SK-N-DZ (cell line): Measurements from ENCODE around the gene PTPRM.

ENCODE experiments used
- DNase-seq: peaks from one replicate; pipeline ENCODE4 v3.0.0-alpha.2; 2015; ENCODE audit warnings: low spot score

The PTPRM gene

DNA sequence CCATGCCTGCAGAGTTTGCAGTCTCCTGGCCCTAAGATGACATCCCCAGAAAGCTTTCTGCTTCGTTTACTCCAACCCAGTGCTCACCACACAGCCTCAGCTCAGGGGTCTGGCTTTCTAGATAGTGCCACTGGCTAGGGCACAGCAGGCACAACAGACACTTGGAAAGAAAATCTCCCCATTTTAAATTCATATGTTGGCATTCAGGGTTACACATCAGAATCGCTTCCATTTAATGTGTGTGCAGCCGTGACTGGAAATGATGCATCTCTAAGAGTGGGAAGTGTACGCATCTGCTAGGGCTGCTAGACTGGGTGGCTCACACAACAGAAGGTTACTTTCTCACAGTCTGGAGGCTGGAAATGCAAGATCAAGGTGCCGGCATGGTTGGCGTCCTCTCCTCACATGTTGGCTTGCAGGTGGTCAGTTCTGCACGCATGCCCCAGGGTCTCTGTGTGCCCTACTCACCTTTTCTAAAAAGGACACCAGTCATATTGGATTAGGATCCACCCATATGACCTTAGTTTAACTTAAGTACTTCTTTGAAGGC, 712.7 kb downstream of the PTPRM start:
- no peak for DNase-seq

DNA sequence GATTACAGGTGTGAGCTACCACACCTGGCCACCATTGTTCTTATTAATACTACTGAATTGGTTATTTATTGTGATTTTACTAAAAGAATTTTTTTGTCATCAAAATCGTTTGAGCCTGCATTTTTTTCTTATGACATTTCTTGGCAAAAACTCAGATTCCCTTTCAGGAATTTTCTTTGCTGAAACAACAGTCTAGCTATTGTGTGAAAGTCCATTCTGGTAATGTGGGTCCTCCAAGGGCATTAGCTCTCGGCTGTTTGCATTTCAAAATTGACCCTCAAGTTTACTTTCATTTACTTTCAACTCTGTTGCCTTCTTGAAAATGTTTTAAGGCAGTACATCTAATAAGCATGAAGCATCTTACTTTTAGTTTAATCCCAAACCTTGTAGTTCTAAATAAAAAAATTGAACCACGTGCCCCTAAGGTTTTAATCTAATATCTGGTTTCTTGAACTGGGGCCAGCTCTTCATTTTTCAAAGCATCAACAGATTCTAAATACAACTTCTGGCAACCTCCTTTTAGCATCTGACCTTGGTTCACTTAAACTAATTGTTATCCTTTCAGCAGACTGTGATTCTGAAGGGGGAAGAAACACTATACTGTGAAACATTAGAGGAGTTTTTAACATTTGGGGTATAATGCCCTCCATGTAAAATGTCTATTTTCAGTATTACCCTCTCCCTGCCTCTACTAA, 716.9 kb downstream of the PTPRM start:
- no peak for DNase-seq

DNA sequence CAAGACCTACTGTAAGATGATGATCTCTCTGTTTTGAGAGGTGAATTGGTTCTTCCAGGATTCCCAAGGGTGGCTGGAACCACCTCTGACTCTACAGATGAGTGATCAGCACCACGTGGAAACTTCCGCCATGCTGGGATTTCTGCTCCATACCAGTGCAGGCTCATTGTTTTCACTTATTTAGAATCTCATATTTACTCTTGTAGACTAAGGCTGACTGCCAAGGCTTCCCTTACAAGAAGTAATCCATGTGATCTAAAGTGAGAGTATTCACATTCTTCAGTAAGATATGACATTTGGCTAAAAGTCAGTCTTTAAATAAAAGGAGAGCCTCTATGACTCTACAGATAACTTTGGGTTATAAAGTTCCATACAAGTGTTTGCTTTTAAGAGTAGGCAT, 719.2 kb downstream of the PTPRM start:
- DNase-seq: no peak

DNA sequence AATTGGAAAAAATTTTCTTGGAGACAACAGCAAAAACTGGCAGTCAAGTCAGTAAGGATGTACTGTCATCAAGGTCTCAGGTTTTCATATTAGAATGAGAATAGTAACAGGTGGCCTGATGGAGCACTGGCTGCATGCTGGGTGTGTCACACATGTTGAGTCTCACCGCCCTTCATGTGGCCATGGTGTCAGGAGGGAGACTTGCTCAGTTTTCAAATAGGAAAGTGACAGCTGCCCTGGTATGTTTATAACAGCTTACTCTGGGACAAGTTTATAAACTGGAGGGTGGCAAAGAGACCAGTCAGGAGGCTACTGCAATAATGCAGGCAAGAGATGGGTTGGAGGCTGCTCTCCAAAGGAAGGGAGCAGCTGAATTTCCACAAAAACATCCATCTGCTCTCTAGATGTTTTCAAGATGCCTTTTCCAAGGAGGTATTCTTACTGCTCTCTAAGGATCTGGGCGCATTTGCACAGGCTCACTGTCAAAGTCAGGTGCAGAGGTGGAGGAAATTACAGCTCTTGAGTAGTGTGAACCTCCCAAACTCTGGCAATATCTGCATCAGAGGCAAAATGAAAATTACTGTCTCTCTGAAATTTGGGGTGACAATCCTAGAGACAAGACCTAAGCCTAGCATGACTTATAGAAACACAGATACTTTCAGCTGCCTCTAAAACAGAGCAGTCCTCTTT, 720.2 kb downstream of the PTPRM start:
- DNase-seq: no peak

DNA sequence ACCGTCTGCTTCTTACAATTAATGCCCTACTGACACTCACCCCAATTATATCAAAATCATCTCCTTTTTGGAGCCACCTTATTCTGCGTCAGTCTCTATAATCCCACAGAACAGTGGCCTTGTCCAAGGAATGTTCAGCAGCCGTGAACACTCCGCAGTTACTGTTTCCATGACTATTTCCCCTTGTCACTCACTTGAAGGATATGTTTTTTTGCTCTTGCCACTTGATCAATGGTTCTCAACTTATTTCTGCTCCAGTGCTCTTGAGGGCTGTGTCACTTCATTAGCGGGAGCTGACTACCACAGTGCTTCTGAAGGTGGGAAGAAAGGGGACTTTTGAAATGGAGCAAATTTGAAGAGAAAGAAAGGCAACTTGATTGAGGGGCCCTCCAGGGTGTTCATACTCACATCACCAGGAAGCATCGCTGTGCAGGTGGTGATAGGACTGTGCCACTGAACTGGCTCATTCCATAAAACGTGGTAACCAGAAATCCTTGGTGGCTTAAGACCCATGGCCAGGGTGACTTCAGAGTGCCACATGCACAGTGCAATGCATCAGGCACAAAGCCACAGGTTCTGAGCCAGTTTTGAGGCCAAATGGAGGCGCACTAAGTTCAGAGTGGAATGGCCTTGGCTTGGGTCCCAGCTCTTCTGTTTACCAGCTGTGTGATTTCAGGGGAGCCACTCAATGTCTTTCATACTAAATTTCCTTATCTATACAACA, 721.5 kb downstream of the PTPRM start:
- DNase-seq: no peak

DNA sequence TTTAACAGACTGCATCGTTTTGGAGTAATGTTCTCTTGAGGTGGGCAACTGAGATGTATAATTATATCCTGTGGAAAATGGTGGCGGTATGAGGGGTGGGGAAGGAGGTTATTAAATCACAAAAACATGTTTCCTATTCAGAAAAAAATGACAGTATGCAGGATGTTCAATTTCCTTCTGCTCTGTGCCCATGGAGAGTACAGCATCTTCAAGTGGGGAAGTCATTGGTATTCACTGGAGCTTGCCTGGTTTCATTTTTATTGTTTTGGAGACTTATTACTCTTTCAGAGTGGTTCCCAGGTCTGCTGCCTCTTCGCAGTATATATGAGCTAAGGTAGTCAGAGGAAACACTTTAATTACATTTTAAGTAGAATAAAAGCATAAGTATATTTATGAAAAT, 723.3 kb downstream of the PTPRM start:
- no peak for DNase-seq

DNA sequence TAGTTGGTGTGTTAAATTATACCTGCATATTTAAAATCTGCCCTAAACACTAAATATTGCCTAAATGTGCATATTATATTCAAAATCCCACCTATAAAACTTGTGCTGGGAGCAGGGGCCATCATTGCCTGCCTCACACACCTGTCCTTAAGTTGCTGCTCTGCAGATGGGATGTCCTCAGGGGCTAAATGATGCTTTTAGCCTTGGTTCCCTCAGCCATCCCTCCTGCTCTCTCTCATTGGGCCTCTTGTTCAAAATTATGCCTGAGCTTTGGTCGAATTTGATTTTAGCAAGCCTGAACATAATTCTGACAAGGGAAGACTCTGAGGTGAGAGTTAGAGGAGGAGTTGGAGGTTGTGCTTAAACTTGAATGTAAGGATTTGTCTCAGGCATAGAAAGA, 723.8 kb downstream of the PTPRM start:
- DNase-seq: no peak

DNA sequence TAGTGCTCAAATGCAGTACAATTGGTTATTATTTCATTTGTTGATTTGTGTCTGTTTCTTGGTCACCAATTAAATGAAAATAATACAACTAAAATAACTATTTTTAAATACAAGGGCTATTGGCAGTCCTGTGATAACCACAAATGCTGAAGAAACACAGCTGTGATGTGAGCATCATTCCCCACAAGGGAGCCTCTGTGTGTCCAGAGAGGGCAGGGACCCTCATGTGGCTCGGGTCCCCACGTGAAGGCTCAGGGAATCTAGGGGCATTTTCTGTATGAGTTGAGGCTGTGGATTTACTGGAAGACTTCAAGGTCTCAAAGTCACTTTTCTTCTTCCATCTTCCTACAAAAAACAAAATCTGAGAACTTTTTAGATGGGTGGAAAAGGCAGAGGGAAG, 726.1 kb downstream of the PTPRM start:
- DNase-seq: no peak

DNA sequence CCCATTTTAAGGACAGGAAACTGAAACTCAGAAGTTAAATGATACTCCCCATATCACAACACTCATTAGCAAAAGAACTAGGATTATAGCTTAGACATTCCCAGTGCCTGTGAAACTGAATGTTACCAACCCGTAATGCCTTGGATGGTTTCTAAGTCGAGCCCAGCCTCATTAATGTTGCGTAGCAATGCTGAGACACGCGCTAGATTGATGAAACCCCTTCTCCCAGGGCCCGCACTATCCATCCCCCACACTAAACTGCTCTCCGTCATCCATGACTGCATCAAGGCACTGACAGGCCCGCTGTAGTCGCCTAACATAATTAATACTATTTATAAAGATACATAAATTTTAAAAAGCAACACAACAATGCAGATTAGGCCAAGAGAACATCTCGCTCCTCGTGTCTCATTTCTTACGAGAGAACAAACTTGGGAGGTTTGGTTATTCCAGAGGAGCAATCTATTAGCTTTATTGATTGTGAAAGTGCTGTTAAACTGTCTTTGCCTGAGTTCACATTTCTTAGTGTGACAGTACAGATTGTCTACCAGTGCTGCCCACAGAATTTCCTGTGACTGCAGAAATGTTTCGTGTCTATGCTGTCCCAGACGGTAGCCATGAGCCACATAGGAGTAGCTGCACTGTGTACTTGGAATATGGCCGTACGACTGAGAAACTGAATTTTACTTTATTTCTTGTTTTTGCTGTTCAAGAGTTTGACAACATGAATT, 729.9 kb downstream of the PTPRM start:
- DNase-seq: no peak

DNA sequence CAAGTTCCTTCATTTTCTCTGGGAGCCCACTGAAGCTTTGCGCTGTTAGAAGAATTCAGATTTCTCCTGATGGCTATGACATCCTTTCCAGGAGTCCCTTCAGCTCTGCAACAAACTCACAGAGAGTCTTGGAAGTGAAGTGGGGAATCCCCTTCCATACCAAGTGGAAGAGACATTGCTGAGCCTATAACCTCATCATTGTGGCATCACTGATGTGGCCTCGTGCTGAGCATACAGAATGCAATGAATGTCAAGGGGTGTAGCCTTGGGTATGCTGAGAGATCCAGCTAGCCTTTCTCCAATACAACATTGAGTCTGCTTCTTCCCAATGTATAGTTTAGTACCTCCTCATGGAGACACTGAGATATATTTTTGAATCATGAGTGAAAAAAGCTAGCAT, 731.1 kb downstream of the PTPRM start:
- DNase-seq: no peak

DNA sequence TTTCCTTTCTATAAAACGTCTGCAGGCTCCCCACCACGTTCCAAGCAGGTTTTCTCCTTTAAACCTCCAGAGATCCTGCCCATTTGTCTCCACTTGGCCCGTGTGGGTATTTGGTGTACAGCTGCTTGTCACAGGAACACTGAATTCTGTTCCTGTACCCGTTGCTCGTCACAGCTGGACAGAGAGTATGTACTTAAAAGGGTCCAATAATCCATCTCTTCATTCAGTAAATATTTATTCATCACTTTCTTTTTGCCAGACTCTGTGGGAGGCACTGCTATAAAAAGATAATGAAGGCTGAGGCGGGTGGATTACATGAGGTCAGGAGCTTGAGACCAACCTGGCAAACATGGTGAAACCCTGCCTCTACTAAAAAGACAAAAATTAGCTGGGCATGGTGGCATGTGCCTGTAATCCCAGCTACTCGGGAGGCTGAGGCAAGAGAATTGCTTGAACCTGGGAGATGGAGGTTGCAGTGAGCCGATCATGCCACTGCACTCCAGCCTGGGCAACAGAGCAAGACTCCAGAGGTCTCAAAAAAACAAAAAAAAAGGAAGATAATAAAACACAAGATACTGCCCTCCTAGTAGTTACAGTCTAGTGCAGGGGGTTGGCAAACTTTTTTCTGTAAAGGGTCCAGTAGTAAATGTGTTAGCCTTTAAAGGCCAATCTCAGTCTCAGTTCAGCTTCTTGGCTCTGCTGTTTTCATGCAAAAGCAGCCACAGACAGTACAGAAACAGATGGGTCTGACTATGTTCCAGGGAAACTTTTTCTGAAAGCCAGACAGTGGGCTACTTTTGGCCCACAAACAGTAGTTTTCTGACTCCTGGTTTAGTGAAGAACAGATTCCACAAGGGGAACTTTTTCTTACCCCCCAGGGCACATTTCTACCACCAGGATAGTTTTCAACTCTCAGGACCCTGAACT, 732.2 kb downstream of the PTPRM start:
- DNase-seq: no peak

DNA sequence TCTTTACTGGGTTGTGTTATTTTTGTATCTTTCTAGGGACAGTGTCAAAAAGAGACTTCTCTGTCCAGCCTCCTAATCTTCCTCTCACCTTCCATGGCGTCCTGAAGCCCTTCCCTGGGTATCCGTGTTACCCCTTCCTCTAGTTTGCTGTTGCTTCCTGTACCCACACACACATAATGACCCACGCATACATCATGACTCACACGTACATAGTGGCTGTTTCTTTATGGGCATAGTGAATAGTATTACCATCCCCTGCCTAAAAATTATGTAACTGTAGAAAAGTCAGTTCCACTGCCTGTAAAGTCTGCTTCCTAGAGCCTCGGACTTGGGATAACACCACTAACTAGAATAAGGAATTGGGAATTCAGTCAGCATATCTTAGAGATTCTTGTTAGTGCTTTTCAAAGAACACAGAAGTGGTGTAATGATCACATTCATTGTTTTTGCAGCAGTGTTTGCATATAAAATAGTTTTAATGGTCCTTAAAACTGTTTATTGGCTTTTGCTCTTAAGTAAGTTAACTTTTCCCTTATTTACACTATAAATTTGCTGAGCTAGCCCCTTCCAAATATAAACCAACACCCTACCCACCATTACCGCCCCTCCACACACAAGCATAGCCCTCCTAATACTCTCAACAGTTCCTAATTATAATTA, 733.8 kb downstream of the PTPRM start:
- DNase-seq: no peak

DNA sequence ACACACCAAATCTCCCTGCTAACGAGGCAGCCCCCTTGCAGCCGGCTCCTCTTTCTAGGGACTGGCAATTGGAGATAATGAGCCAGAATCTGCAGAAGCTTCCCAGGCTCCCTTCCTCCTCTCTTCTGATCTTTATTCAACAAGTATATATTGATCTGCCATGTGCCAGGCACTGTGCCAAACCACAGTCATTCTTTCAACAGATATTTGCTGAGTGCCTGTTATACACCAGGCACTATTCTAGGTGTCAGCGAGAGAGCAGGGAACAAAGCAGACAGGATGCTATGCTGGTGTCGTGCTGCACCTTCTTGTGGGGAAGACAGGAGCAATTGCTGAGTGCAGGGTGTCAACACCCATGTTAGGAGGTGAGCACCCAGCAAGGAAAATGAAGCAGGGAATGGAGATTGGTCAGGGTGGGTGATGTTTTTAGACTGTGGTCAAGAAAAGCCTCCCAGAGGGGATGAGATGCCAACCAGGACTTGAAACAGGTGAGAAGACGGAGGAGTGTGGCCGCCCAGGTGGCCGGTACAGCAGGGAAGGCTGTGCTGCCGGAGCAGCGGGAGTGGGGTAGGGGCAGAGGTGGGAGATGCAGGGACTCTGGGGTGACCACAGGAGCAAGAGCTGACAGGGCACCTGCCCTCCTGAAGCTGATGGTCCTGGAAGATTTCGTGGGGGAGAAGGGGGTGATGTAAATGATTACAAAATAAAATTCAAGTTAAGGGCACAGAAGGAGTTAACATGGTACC, 734.5 kb downstream of the PTPRM start:
- DNase-seq: no peak

DNA sequence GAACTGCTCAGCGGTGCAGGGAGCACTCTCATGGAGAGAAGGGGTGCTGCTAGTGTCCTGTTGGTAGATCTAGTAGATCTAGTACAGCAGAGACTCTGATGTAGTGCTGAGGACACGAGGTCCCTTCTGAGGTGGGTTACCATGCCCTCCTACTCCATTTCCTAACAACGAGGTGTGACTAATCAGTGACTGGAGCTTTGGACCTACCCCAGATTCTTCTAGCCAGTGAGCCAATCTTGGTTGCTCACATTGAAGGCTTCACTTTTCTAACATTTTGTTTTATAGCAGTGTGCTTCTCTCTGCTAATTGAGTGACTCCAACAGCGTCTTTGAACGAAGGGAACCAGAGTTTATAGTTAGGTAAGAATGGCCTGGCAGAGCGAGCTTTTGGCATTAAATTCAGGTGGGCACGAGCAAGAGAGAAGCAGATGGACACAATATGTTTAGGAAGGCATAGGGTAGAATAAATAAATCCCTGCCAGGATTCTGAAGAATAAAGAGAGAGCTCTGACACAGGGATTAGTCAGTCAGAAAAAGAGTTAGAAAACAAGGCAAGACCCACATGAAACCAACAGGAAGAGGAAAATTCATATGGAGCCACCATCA, 736.1 kb downstream of the PTPRM start:
- no peak for DNase-seq

DNA sequence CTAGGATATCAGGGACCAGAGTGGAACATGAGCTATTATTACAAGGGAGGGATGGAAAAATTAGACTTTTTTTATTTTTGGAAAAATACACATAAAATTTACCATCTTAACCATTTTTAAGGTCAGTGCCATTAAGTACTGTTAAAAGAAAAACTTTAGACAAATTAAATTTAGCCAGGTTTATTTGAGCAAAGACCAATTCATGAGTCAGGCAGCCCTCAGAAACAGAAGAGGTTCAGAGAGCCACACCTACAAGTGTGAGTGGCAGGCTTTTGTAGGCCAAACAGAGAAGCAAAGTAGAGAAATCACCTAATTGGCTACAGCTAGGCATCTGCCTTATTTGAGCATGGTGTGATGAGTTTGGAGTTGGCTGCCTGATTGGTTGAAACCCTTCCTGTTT, 740.8 kb downstream of the PTPRM start:
- DNase-seq: no peak

DNA sequence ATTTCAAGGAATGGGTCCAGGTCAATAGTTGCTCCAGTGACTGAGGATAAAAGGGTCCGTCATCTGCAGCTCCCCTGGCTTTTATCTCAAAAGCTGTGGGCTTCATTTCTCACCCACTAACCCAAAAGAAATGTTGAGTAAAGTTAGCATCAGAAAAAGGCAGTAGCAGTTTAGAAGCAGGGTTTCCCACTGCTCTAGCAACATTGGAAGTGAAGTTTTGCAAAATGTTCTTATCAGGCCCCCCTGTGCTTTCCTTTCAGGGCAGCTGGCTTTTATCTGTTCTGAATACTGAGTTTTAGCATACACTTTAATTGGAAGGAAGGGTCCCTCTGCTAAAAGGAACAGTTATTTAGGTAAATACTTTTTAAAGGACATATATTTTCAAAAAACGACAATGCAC, 745.9 kb downstream of the PTPRM start:
- DNase-seq: no peak

DNA sequence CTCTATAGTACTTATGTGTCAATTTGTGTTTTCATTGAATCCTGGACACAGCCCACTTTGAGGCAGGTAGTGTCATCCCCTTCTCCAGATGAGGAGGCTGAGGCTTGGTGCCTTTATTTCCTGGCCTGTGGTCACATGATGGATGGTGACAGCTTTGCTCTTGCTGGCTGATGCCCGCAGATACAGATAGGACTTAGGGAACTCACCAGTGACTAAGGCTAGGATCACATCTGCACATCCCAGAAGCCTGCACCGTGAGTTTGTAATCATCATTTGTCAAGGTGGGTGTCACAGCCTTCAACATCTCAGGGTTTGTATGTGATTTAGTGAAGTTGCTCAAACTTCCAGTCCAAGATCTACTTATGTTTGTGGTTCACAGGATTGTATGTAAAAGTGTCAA, 747.0 kb downstream of the PTPRM start:
- DNase-seq: no peak

DNA sequence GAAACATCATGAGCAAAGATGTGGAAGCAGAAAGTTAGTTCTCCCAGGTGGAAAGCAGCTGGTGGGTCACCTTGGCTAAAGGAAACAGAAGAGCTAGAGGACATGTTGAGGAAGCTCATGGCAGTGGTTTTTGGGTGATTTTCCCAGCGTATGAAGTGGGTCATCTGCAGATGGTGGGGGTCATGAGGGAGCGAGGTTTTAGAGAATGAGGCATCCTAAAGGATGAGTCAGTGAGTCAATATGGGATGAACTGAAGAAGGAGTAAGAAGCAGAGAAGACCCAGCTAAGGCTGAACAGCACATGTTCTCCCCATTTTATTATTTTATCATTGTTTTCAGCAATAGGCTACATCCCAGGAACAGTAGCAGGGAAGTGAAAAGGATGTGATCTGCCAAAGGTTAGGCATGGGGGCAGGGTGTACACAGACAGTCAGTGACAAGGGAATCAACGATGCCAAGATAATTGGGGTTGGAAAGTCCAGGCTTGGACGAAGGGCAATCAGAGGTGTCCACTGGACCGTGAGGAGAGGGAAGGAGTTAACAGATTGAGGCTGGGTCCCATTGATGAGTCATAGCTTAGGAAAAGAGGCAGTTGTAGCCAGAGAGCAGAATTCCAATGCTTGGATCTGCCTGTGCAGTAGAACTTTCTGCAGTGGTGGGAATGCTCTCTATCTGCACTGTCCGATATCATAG, 752.8 kb downstream of the PTPRM start:
- DNase-seq: no peak

DNA sequence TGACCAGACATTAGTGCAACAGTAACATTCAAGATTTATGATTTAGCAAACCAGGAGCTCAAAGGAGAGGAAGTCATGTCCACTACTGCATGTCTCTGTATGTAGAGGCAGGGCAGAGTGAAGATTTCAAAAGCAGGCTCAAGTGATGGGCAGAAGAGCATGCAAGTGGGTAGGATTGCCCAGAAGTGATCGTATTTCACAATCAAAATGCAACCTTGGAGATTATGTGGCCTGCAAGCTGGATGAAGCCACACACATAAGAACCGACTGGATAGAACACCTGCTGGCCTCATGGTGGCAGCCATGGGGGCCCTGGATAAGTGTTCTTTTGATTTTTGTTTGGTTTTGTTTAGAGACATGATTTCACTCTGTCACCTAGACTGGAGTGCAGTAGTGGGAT, 755.4 kb downstream of the PTPRM start:
- DNase-seq: no peak
